Common myeloid progenitor, CD34-positive (primary cell): ENCODE data around the gene RASGEF1C.

Source experiments
- CTCF ChIA-PET: fragments of 350-600 bp; sonication (Branson Sonifier 250); formaldehyde crosslinking; loops from one replicate; lab custom pipeline; 2021; ENCODE audit warnings: antibody characterized with exemption; lab: Charles Lee
- POLR2A ChIA-PET: fragments of 350-600 bp; sonication (Branson Sonifier 250); formaldehyde crosslinking; loops from one replicate; lab custom pipeline; 2021; ENCODE audit warnings: antibody characterized with exemption; lab: Charles Lee
- DNase-seq, 3 donors: peaks; one replicate each; pipeline versions ENCODE4 v3.0.0 to v3.0.0-alpha.2; 2013
- H3K27ac ChIP-seq, 2 experiments: 1 replicate in 1 of 2; 2 replicates in 1 of 2; pipeline ENCODE4 v1.7.0; 2013; ENCODE audit warnings: inconsistent platforms in 2 of 2, low read length in 2 of 2, mild to moderate bottlenecking in 2 of 2, low read depth in 1 of 2, moderate library complexity in 1 of 2; ENCODE audit not compliant: severe bottlenecking in 2 of 2, insufficient read depth in 1 of 2, poor library complexity in 1 of 2
- H3K27me3 ChIP-seq, 5 experiments: replicated peaks in 2 of 5; 1 replicate in 3 of 5; 2 replicates in 2 of 5; pipeline versions ENCODE4 v1.6.1 to v1.7.0; 2013; ENCODE audit warnings: low read length in 4 of 5, mild to moderate bottlenecking in 2 of 5, moderate library complexity in 2 of 5, inconsistent platforms in 1 of 5; ENCODE audit not compliant: insufficient read depth in 5 of 5, control insufficient read depth in 4 of 5
- H3K36me3 ChIP-seq, 4 experiments: 1 replicate in 2 of 4; 2 replicates in 2 of 4; pipeline versions ENCODE4 v1.6.1 to v1.7.0; 2013; ENCODE audit warnings: low read length in 3 of 4, control low read depth in 1 of 4, mild to moderate bottlenecking in 1 of 4; ENCODE audit not compliant: control insufficient read depth in 4 of 4, insufficient read depth in 4 of 4
- H3K4me1 ChIP-seq, 4 experiments: 1 replicate in 3 of 4; 2 replicates in 1 of 4; pipeline versions ENCODE4 v1.6.1 to v1.7.1; 2013; ENCODE audit warnings: low read length in 3 of 4, mild to moderate bottlenecking in 3 of 4, control low read depth in 1 of 4, inconsistent platforms in 1 of 4, moderate library complexity in 1 of 4; ENCODE audit not compliant: control insufficient read depth in 4 of 4, insufficient read depth in 4 of 4; ENCODE audit errors: control extremely low read depth in 1 of 4
- H3K4me3 ChIP-seq, 7 experiments: 1 replicate in 4 of 7; 2 replicates in 3 of 7; pipeline versions ENCODE4 v1.5.1 to v1.7.0; 2013; ENCODE audit warnings: mild to moderate bottlenecking in 7 of 7, low read length in 6 of 7, moderate library complexity in 6 of 7, inconsistent platforms in 2 of 7, low read depth in 2 of 7, control low read depth in 1 of 7; ENCODE audit not compliant: insufficient read depth in 4 of 7, control insufficient read depth in 1 of 7; ENCODE audit errors: extremely low read depth in 1 of 7
- H3K9me3 ChIP-seq, 5 experiments: 1 replicate in 4 of 5; 2 replicates in 1 of 5; pipeline versions ENCODE4 v1.6.1 to v1.7.1; 2013; ENCODE audit warnings: low read length in 4 of 5, mild to moderate bottlenecking in 2 of 5, inconsistent platforms in 1 of 5, low read depth in 1 of 5, moderate library complexity in 1 of 5; ENCODE audit not compliant: control insufficient read depth in 4 of 5, insufficient read depth in 2 of 5; ENCODE audit errors: control extremely low read depth in 1 of 5
- WGBS: methylation state at CpG from one replicate; pipeline ENCODE4 v1.1.5; 2013; ENCODE audit not compliant: insufficient coverage; 5-methylcytosine and 5-hydroxymethylcytosine counted together

Gene RASGEF1C

GRCh38 chr5:180180846-180181245 is 28.2 kb downstream of the RASGEF1C start:
- Histone ChIP-seq H3K9me3 (peaks cover 0 to 5% (median 0%) of the 10 kb centered on the region in 5 experiments), H3K27ac (no peak overlapping the region), H3K27me3 (no peaks in the 10 kb centered on the region), H3K36me3 (no peaks in the 10 kb centered on the region), H3K4me3 (no peak overlapping the region), H3K4me1 (peaks cover 0 to 9% (median 5%) of the 10 kb centered on the region in 4 experiments)
- 95% methylated on average over 10 of the region's 11 CpGs for WGBS
- ChIA-PET CTCF (no interaction called here), POLR2A (no interaction called here)
- DNase-seq, result no peak

GRCh38 chr5:180180421-180180820 is 28.6 kb downstream of the RASGEF1C start:
- ChIA-PET CTCF (no interaction called here), POLR2A (no interaction called here)
- WGBS, result 55% methylated on average over 5 of the region's 6 CpGs
- Histone ChIP-seq H3K9me3 (peaks cover 0 to 3% (median 0%) of the 10 kb centered on the region in 5 experiments), H3K4me1 (peaks cover 0 to 9% (median 5%) of the 10 kb centered on the region in 4 experiments), H3K27ac (no peak overlapping the region), H3K36me3 (no peaks in the 10 kb centered on the region), H3K4me3 (no peak overlapping the region), H3K27me3 (no peaks in the 10 kb centered on the region)
- DNase-seq, result no peak

- POLR2A ChIA-PET, result no interaction called here
- H3K4me3 ChIP-seq, result no peak overlapping the region
- no peaks in the 10 kb centered on the region for H3K36me3 ChIP-seq
- WGBS, result 85% methylated on average over 19 of the region's 23 CpGs
- no peak overlapping the region for H3K27ac ChIP-seq
- H3K27me3 ChIP-seq, result no peaks in the 10 kb centered on the region
- H3K9me3 ChIP-seq, result peaks cover 0 to 3% (median 0%) of the 10 kb centered on the region in 5 experiments
- peaks cover 0 to 9% (median 5%) of the 10 kb centered on the region in 4 experiments for H3K4me1 ChIP-seq
- no peak for DNase-seq
- CTCF ChIA-PET, result interaction anchor here (1.4 kb wide), 1 partner anchor 12 kb away, joined by 3 read pairs; no protein-coding TSS in a partner anchor
Observed at GRCh38 chr5:180179442-180180420, 29.3 kb downstream of the RASGEF1C start.

- WGBS, result 93% methylated on average over 21 of the region's 25 CpGs
- Histone ChIP-seq H3K36me3 (no peaks in the 10 kb centered on the region), H3K27me3 (no peaks in the 10 kb centered on the region), H3K9me3 (peaks cover 0 to 3% (median 0%) of the 10 kb centered on the region in 5 experiments), H3K27ac (no peak overlapping the region), H3K4me1 (peaks cover 0 to 9% (median 5%) of the 10 kb centered on the region in 4 experiments), H3K4me3 (no peak overlapping the region)
- ChIA-PET POLR2A (no interaction called here), CTCF (interaction anchor here (1.4 kb wide), 1 partner anchor 13 kb away, joined by 3 read pairs; no protein-coding TSS in a partner anchor)
- no peak for DNase-seq
Observed at GRCh38 chr5:180178531-180179441, 30.2 kb downstream of the RASGEF1C start.

GRCh38 chr5:180176191-180176590 is 32.8 kb downstream of the RASGEF1C start:
- H3K27me3 ChIP-seq, result no peaks in the 10 kb centered on the region
- no peak overlapping the region for H3K27ac ChIP-seq
- no peak overlapping the region for H3K4me3 ChIP-seq
- 99% methylated on average over 7 of the region's 8 CpGs for WGBS
- H3K4me1 ChIP-seq, result peaks cover 0 to 12% (median 6%) of the 10 kb centered on the region in 4 experiments
- DNase-seq, result no peak
- CTCF ChIA-PET, result no interaction called here
- no peaks in the 10 kb centered on the region for H3K36me3 ChIP-seq
- no peaks in the 10 kb centered on the region for H3K9me3 ChIP-seq
- POLR2A ChIA-PET, result no interaction called here

- CTCF ChIA-PET, result no interaction called here
- POLR2A ChIA-PET, result no interaction called here
- no peak overlapping the region for H3K27ac ChIP-seq
- no peak overlapping the region for H3K4me3 ChIP-seq
- 98% methylated on average over 6 of the region's 7 CpGs for WGBS
- peaks cover 0 to 15% (median 4%) of the 10 kb centered on the region in 4 experiments for H3K4me1 ChIP-seq
- no peak for DNase-seq
- H3K27me3 ChIP-seq, result no peaks in the 10 kb centered on the region
- no peaks in the 10 kb centered on the region for H3K36me3 ChIP-seq
- no peaks in the 10 kb centered on the region for H3K9me3 ChIP-seq
Observed at GRCh38 chr5:180175015-180175431, 34.0 kb downstream of the RASGEF1C start.
